GM21390 (cell line): ENCODE data around the gene RFLNA.

ENCODE experiments used
- ATAC-seq: cut with Tn5 transposase; IDR thresholded peaks from one replicate; pipeline ENCODE4 v1.9.1; 2021; ENCODE audit not compliant: unreplicated experiment

RFLNA gene

GRCh38 chr12:124335426-124336183, 40.7 kb downstream of the RFLNA start:
- ATAC-seq = no peak

GRCh38 chr12:124336184-124336437, 41.2 kb downstream of the RFLNA start:
- ATAC-seq = no peak

GRCh38 chr12:124336742-124337520, 42.0 kb downstream of the RFLNA start:
- no peak for ATAC-seq

- ATAC-seq = no peak
These were observed 42.7 kb downstream of the RFLNA start for GRCh38 chr12:124337622-124338021.

GRCh38 chr12:124338448-124338847, 43.6 kb downstream of the RFLNA start:
- ATAC-seq = no peak

- no peak for ATAC-seq
These were observed 44.1 kb downstream of the RFLNA start for GRCh38 chr12:124338876-124339603.

GRCh38 chr12:124340080-124340900, 45.4 kb downstream of the RFLNA start:
- ATAC-seq = no peak

- ATAC-seq = no peak
These were observed 46.8 kb downstream of the RFLNA start for GRCh38 chr12:124341645-124342069.

- no peak for ATAC-seq
These were observed 49.1 kb downstream of the RFLNA start for GRCh38 chr12:124344022-124344421.

GRCh38 chr12:124344526-124344925, 49.6 kb downstream of the RFLNA start:
- no peak for ATAC-seq

- ATAC-seq = no peak
These were observed 50.9 kb downstream of the RFLNA start for GRCh38 chr12:124345795-124346194.

GRCh38 chr12:124346425-124347168, 51.7 kb downstream of the RFLNA start:
- ATAC-seq = no peak

- ATAC-seq = no peak
These were observed 52.4 kb downstream of the RFLNA start for GRCh38 chr12:124347335-124347734.

- ATAC-seq = no peak
These were observed 53.1 kb downstream of the RFLNA start for GRCh38 chr12:124347805-124348658.

- no peak for ATAC-seq
These were observed 53.9 kb downstream of the RFLNA start for GRCh38 chr12:124348659-124349380.

GRCh38 chr12:124350491-124350890, 55.6 kb downstream of the RFLNA start:
- ATAC-seq = no peak

- no peak for ATAC-seq
These were observed 56.5 kb downstream of the RFLNA start for GRCh38 chr12:124351422-124351821.

- ATAC-seq = no peak
These were observed 57.4 kb downstream of the RFLNA start for GRCh38 chr12:124352257-124352656.

- no peak for ATAC-seq
These were observed 57.9 kb downstream of the RFLNA start for GRCh38 chr12:124352839-124353238.
